Heart left ventricle (tissue), 16 donors: Measurements from ENCODE around the gene CNGB1. TPM values are rescaled to one million over a fixed set of nuclear protein-coding genes. Genes with fewer than 3 reads are reported as not detected.

Source experiments
- ATAC-seq, 4 donors: fragments of 200-7000 bp; cut with Tn5 transposase; one replicate each; pipeline ENCODE4 v1.9.1; 2020 to 2022; ENCODE audit warnings: moderate library complexity in 4 of 4, mild to moderate bottlenecking in 3 of 4, moderate number of reproducible peaks in 1 of 4
- DNase-seq, 5 donors: peaks; one replicate each; pipeline ENCODE4 v3.0.0-alpha.2; 2020
- H3K27ac ChIP-seq, 12 donors: fragments of 200-600 bp; sonication (generic) in 4 of 12; one replicate each; pipeline versions ENCODE4 v1.5.0 to v1.8.0; 2016 to 2022; ENCODE audit warnings: mild to moderate bottlenecking in 2 of 12
- H3K27me3 ChIP-seq, 9 donors: fragments of 200-600 bp; sonication (generic) in 2 of 9; one replicate each; pipeline versions ENCODE4 v1.5.1 to v1.8.0; 2016 to 2022; ENCODE audit warnings: mild to moderate bottlenecking in 3 of 9
- H3K36me3 ChIP-seq, 9 donors: fragments of 200-600 bp; sonication (generic) in 2 of 9; one replicate each; pipeline versions ENCODE4 v1.5.0 to v1.8.0; 2018 to 2022; ENCODE audit warnings: mild to moderate bottlenecking in 2 of 9
- H3K4me1 ChIP-seq, 12 donors: fragments of 200-600 bp; sonication (generic) in 4 of 12; one replicate each; pipeline versions ENCODE4 v1.5.0 to v1.8.0; 2016 to 2022; ENCODE audit warnings: mild to moderate bottlenecking in 3 of 12
- H3K4me3 ChIP-seq, 12 donors: fragments of 200-600 bp; sonication (generic) in 4 of 12; one replicate each; pipeline versions ENCODE4 v1.5.0 to v1.8.0; 2017 to 2022; ENCODE audit warnings: mild to moderate bottlenecking in 9 of 12, moderate library complexity in 4 of 12
- H3K9me3 ChIP-seq, 12 donors: fragments of 200-600 bp; sonication (generic) in 4 of 12; one replicate each; pipeline versions ENCODE4 v1.5.0 to v1.8.0; 2016 to 2022; ENCODE audit warnings: mild to moderate bottlenecking in 1 of 12
- CTCF ChIP-seq, 12 donors: fragments of 200-600 bp; sonication (generic) in 4 of 12; IDR thresholded peaks; one replicate each; pipeline versions ENCODE4 v1.5.0 to v1.8.0; 2018 to 2022; ENCODE audit warnings: antibody characterized with exemption in 12 of 12, mild to moderate bottlenecking in 5 of 12
- POLR2A ChIP-seq, 2 donors: fragments of 450-650 bp; IDR thresholded peaks; one replicate each; pipeline ENCODE4 v1.6.1; 2017; ENCODE audit warnings: antibody characterized with exemption in 2 of 2, mild to moderate bottlenecking in 2 of 2, moderate library complexity in 2 of 2
- WGBS, 4 donors: extraction: QIAGEN DNeasy Blood & Tissue Kit in 2 of 4; methylation state at CpG; one replicate each; pipeline versions ENCODE4 v1.1.5 to v1.1.7; 2013 to 2018; 5-methylcytosine and 5-hydroxymethylcytosine counted together
- intact Hi-C, 10 donors: fragments of 100-400 bp; cut with DNase I; formaldehyde crosslinking; loops; one replicate each; pipeline versions ENCODE4 v1.11.1 to v1.14.2; 2022
- polyA plus RNA-seq, 2 donors: library from polyadenylated mRNA; stranded (reverse); fragments of 200-250 nt; gene quantifications; one replicate each; pipeline ENCODE4 v1.2.3, GENCODE V29; 2013
- total RNA-seq, 9 donors: library from RNA; depleted of rRNA in 2 of 9; stranded (reverse); fragments of >200 nt in 2 of 9; fragmentation: NEBNext Ultra II Directional in 3 of 9; extraction: Animal tissue kit (Norgen Biotek cat#: 25700) in 3 of 9; gene quantifications; one replicate each; pipeline versions ENCODE4 v1.1.0 to v1.2.4, GENCODE V29; 2016 to 2023
- donor health status: ischemic (EF 13 %, LVEDD 7.1; RV severe dilation, severe dysfunction).
- donor health status: healthy with polysubstance abuse.
- donor health status: DM: no; HTN: yes; CAD: no.
- donor health status: DM: no; HTN: no; CAD: no.
- donor health status: ischemic (EF 25% LVEDD 6.9; RV normal size, moderate dysfunction).
- donor health status: ischemic (EF 25% LVEDD 5.7; RV mildly dilated, moderate dysfunction).
- donor health status: healthy.
- donor health status: DM: yes; HTN: yes; CAD: no.
- donor health status: ischemic (EF 35%, LVEDD 5.7; RV mildly dilated, moderate dysfunction).
- donor health status: nonischemic (EF 11% LVEDD 7.7; RV severe dilation, severe dysfunction).
- donor health status: DM: yes; HTN: yes; CAD: no.
- donor health status: PGD.
- donor health status: ischemic (EF 29% LVEDD 5.4; RV normal size, mild dysfunction).
- donor health status: nonischemic (EF 23%, LVEDD 6.1; RV moderate dilation, normal function).

CNGB1 gene
- total and polyA plus RNA-seq, 11 donors: not detected

DNA sequence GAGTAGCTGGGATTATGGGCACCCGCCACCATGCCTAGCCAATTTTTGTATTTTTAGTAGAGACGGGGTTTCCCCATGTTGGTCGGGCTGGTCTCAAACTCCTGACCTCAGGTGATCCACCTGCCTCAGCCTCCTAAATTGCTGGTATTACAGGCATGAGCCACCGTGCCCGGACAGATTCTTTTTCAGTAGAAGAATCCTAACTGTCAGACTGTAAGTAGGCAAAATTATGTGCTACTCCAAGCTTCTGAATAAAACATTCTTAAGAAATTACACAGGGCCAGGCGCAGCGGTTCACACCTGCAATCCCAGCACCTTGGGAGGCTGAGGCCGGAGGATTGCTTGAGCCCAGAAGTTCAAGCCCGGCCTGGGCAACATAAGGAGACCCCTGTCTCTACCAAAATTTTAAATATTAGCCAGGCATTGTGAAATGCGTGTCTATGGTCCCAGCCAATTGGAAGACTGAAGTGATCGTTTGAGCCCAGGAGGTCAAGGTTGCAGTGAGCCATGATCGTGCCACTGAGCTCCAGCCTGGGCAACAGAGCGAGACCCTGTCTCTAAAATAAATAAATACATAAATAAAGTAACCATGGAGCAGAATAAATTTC lies 101.9 kb downstream of the CNGB1 start:
- 93 to 96% (median 95%) methylated on average over 13 of the region's 13 CpGs for WGBS, 4 donors
- intact Hi-C loops: loop anchor here in 5 of 10 donors (10.0 kb wide), 3 partner anchors 64 to 294 kb away; partner anchors contain the start of gene KIFC3 (in 1 of the 5)
- no peaks in the 10 kb centered on the region for H3K9me3 ChIP-seq
- H3K4me1 ChIP-seq: peaks cover 0 to 12% (median 0%) of the 10 kb centered on the region in 12 donors
- no peak overlapping the region for H3K27ac ChIP-seq
- peaks cover 0 to 17% (median 4%) of the 10 kb centered on the region in 9 donors for H3K27me3 ChIP-seq
- TF ChIP-seq POLR2A (IDR thresholded peaks at IDR 0.05): no peak
- TF ChIP-seq CTCF (IDR thresholded peaks at IDR 0.05): no peak
- H3K36me3 ChIP-seq: no peaks in the 10 kb centered on the region
- DNase-seq (no peak), ATAC-seq (no peak)
- H3K4me3 ChIP-seq: no peak overlapping the region

DNA sequence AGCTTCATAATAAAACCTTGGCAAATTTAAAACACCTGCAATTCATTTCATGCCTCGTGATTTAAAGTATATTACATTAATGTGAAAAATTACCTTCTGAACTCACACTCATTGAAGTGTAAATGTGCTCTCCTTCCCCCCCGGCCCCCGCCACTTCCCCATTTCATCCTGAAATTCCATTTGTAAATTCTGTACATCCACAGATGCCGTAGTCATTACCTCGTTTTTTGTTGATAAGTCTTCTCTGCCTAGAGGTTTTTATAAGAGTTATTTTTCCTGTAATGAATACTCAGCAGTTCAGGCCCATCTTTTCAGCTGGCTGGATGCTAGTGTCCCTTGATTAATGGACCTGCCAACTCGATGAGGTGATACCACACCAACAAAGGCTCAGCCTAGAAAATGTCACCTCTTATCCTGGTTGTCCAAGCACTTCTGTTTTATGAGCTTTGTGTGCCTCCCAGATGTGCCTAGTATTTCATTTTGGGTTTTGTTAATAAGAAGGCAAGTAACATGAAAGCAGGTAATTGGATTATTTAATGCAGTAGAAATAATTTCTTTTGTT lies 103.8 kb downstream of the CNGB1 start:
- Histone ChIP-seq H3K9me3 (no peaks in the 10 kb centered on the region), H3K4me3 (no peak overlapping the region), H3K4me1 (peaks cover 0 to 20% (median 7%) of the 10 kb centered on the region in 12 donors), H3K27me3 (no peaks in the 10 kb centered on the region), H3K27ac (no peak overlapping the region), H3K36me3 (no peaks in the 10 kb centered on the region)
- intact Hi-C loops: loop anchor here in 5 of 10 donors (2.0 to 10.0 kb wide), 5 partner anchors 62 to 292 kb away; partner anchors contain the start of gene KIFC3 (in 1 of the 5)
- TF ChIP-seq POLR2A (IDR thresholded peaks at IDR 0.05) (no peak), CTCF (IDR thresholded peaks at IDR 0.05) (no peak)
- WGBS, 4 donors: 48 to 60% (median 55%) methylated on average over 6 of the region's 6 CpGs
- DNase-seq (no peak), ATAC-seq (no peak)

DNA sequence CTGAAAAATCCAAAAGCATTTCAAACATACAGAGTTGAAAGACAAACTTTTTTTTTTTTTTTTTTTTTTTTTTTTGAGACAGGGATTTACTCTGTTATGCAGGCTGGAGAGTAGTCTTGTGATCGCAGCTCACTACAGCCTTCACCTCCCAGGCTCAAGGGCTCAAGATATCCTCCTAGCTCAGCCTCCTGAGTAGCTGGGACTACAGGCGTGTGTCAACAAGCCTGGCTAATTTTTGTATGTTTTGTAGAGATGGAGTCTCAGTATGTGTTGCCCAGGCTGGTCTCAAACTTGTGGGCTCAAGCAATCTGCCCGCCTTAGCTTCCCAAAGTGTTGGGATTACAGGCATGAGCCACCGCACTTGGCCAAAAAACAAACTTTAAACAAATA lies 104.4 kb downstream of the CNGB1 start:
- H3K27ac ChIP-seq: no peak overlapping the region
- no peaks in the 10 kb centered on the region for H3K36me3 ChIP-seq
- H3K27me3 ChIP-seq: no peaks in the 10 kb centered on the region
- DNase-seq: no peak
- H3K9me3 ChIP-seq: no peaks in the 10 kb centered on the region
- peaks cover 0 to 18% (median 7%) of the 10 kb centered on the region in 12 donors for H3K4me1 ChIP-seq
- H3K4me3 ChIP-seq: no peak overlapping the region
- ATAC-seq: no peak
- 78 to 90% (median 86%) methylated on average over 4 of the region's 4 CpGs for WGBS, 4 donors
- TF ChIP-seq POLR2A (IDR thresholded peaks at IDR 0.05) (no peak), CTCF (IDR thresholded peaks at IDR 0.05) (no peak)
- intact Hi-C loops: loop anchor here in 5 of 10 donors (2.0 to 10.0 kb wide), 5 partner anchors 62 to 292 kb away; partner anchors contain the start of gene KIFC3 (in 1 of the 5)

GRCh38 chr16:57865746-57866528 lies 105.0 kb downstream of the CNGB1 start:
- 72 to 75% (median 75%) methylated on average over 9 of the region's 9 CpGs for WGBS, 4 donors
- no peaks in the 10 kb centered on the region for H3K27me3 ChIP-seq
- H3K4me1 ChIP-seq: peaks cover 0 to 16% (median 7%) of the 10 kb centered on the region in 12 donors
- no peak for TF ChIP-seq POLR2A (IDR thresholded peaks at IDR 0.05)
- TF ChIP-seq CTCF (IDR thresholded peaks at IDR 0.05): no peak
- ATAC-seq: no peak
- intact Hi-C loops: loop anchor here in 5 of 10 donors (2.0 to 10.0 kb wide), 5 partner anchors 61 to 291 kb away; partner anchors contain the start of gene KIFC3 (in 1 of the 5)
- H3K27ac ChIP-seq: no peak overlapping the region
- DNase-seq: no peak
- no peak overlapping the region for H3K4me3 ChIP-seq
- H3K36me3 ChIP-seq: no peaks in the 10 kb centered on the region
- no peaks in the 10 kb centered on the region for H3K9me3 ChIP-seq
